GM18861 (cell line): Measurements from ENCODE around the gene AFG1L.
A peak's percentile ranks its signal among the peaks of the same experiment; 100 is the strongest.
"Not testable (repeated sequence)": the region's sequence is repeated elsewhere in the genome, so short reads cannot be mapped to it uniquely, and the experiment has no call there.

Source experiments
- ATAC-seq: cut with Tn5 transposase; IDR thresholded peaks from one replicate; pipeline ENCODE4 v1.9.1; 2021; ENCODE audit not compliant: unreplicated experiment

The AFG1L gene

DNA sequence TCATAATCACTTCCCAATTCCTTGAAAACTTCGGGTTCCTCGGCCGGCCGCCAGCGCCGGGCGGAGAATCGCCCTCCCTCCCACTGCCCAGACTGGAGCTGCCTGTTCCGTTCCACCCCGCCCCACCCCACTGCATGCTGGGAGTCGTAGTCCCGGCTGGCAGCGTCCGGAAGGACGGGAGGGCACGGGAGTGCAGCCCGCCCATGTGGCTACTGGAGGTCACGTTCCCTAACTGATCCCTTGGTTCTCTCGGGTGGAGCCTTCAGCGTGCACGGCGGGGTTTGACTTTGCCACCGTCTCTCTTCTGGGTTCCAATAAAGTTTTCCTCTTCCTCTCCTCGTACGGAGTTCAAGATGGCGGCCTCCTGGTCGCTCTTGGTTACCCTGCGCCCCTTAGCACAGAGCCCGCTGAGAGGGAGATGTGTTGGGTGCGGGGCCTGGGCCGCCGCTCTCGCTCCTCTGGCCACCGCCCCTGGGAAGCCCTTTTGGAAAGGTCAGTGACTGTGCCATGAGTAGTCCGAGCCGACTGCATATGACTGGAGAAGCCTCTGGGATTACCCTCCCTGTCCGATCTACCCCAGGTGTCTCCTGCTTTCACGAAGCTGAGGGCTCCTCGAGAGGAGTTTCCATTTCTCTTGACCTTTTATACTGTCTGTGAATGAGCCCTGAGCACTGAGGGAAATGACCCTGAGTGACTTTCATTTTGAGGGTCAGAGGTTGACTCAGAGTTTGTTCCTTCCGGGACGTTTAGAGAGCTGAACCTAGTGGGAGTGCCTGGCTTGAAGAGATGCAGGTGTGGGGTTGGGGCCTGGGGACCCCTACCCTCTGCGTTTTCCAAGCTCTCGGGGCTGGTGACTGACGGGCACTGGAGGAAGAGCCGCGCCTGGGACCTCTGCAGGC is at the start of gene AFG1L:
Gene AFG1L (plus strand): TSS at position 328 of the 899 bp plus-strand sequence. CDS start 26 bp downstream, at position 354.
- ATAC-seq, result peak; percentile 74

DNA sequence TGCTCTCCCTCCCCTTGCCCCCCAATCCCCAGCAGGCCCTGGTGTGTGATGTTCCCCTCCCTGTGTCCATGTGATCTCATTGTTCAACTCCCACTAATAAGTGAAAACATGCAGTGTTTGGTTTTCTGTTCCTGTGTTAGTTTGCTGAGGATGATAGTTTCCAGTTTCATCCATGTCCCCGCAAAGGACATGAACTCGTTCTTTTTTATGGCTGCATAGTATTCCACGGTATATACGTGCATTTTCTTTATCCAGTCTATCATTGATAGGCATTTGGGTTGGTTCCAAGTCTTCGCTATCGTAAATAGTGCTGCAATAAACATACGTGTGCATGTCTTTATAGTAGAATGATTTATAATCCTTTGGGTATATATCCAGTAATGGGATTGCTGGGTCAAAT is 49.8 kb upstream of the AFG1L start:
- ATAC-seq, result not testable (repeated sequence)

DNA sequence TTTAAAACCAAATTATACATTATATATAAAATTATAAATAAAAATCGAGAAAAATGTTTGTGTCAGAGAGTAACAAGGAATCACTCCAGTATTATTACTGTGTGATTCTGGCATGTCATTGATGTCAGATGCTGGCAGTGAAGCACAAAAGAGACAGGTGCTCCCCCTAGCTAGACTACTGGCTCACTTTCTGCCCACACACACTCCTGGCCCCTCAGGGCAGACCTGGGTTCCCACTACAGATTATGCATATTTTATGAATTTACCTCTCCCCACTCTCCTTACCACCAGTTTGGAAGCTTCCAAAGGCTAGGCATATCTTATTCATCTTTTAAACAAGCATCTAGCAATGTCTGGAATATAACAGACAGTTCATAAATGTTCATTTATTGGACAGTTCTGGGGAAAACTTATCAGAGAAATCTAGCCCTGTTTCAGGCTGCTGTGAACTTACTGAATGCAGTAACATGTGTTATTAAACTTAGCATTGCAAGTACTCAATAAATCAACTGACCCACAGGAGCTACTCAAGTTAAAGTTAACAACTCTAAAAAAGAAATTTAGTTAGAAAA is 46.8 kb upstream of the AFG1L start:
- no peak for ATAC-seq

DNA sequence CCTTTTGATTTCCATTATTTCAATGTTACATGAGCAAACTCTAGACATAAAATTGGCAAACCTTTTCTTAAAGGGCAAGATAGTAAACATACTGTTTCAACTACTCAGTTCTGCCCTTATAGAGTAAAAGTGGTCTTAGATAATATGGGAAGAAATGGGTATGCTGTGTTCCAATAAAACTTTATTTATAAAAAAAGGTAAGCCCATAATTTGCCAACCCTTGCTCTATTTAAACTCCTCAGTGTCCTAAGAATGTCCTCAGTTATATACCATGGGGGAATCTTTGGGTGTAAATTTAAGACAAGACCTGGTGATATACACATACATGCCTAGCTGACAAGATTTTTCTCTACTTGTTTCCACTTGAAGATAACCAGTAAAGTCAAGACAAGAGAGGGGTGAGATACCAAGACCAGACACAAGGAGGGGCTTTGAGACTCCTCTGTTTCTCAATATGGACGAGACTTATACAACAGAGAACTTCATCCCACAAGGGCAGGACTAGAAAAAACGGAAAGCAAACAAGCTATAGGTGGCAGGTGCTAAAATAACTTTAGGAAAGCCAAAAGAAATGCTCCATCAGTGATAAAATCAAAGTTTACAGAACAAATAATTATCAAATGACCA is 44.5 kb upstream of the AFG1L start:
- ATAC-seq, result no peak

DNA sequence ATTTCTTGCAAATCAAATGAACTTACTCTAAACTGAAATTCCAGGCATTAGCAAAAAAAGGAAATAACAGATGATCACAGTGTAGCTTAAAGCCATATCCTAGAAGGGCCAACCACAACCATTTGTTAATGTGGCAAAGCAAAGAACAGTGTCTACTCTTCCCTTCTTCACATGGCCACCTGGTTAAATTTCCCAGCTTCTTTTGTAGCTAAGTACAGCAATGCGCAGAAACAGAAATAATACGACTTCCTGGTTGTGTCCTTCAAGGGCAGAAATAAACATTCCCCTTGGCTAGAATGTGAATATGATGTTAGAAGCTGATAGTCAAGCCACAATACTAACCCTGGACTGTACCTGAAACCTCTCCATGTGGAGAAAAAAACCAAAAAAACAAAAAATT is 43.6 kb upstream of the AFG1L start:
- ATAC-seq, result no peak

DNA sequence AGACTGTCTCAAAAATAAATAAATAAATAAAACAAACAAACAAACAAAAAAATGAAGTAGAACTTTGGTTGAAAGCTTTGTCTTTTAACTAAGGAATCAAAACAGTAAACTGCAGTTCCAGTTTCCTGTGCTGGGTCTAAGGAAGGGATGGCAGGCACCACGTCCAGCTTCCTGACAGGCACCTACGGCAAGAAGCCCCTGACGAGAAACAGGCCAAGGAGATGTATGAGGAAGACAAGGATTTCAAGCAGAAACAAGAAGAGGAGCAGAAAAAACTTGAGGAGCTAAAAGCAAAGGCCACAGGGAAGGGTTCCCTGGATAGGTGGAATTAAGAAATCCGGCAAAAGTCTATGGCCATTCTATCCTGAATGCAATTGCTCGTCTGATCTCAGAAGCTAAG is 42.8 kb upstream of the AFG1L start:
- no peak for ATAC-seq

DNA sequence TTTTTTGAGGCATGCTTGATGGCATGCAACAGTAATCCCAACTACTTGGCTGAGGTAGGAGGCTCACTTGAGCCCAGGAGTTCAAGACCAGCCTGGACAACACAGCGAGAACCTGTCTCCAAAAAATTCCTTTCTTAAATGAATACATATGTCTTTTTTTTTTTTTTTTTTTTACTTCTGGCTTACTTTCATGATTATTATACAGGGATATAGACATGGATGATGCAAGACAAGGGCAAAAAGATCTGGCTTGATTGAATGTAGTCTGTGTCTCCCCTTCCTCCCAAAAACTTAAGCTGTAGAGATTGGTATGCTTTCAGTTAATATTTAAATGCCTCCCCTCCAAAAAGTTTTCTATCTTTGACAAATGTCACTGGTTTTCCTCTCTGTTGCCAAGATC is 41.6 kb upstream of the AFG1L start:
- ATAC-seq, result no peak

DNA sequence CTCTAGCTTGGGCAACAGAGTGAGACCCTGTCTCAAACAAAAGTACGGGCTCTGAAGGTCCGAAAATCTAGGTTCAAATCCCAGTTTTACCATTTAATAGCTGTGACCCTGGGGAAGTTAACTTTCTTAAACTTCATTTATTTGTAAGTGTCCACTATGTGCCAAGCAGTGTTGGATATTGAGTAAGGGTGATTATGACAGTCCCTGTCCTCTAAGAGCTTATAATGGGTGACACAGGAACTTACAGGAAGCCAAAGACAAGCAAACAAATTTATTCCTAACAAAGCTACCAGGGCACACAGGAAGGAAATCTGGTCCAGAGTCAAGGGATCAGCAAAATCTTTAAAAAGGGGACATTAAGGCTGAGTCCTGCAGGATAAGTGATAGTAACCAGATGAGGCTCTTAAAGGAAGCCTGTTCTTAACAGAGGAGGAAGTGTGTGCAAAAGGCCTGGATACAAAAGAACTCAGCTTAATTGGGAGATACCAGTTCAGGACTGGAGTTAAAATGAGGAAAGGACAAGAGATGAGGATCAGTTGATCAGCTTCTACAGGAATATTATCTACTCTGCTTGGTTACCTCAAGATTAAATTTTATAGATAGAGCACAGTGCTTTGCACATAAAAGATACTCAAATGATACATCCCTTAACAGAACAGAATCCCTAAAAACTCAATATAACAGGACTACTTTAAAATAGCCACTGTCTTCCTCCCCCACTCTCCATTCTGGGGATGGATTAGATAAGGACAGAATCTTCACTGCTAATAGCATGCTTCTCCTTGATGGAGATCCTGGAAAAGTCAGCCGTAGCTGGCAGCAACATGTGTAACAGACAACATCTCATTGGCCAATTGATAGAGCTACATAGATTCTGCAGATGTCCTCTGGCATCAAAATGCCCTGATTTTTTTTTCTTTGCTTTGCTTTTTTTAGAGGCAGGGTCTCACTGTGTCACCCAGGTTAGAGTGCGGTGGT is 40.1 kb upstream of the AFG1L start:
- ATAC-seq, result no peak

DNA sequence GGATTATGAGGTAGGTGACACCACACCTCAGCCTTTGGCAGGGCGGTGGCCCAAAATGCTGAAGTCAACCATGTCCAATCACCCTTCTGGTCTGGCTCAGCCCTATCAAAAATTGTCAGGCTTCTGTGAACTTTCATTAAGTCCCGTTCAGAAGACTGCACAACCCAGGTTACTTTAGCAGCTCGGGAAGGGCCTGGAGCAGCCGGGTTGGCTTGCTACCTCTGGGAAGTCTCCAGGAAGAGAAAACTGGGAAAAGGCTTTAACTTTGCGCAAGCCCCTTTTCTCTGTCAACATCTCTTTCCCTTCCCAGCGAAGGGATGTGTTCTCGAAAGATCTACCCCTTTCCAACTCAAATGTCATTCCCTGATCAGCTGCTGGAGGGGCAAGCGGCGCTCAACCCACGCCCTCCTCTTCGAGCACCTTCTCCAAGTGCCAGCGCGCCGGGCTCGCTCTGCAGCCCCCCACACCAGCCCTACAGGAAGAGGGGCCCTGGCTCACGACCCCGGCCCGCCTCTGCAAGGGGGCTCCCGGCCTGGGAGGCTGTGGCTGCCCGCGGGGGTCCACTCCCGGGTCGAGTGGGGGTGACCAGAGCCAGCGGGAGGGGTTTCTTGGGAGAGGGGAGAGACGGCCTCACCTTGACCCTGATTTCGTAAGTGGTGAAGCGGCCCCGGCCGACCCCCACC is 34.6 kb upstream of the AFG1L start:
- ATAC-seq, result no peak

DNA sequence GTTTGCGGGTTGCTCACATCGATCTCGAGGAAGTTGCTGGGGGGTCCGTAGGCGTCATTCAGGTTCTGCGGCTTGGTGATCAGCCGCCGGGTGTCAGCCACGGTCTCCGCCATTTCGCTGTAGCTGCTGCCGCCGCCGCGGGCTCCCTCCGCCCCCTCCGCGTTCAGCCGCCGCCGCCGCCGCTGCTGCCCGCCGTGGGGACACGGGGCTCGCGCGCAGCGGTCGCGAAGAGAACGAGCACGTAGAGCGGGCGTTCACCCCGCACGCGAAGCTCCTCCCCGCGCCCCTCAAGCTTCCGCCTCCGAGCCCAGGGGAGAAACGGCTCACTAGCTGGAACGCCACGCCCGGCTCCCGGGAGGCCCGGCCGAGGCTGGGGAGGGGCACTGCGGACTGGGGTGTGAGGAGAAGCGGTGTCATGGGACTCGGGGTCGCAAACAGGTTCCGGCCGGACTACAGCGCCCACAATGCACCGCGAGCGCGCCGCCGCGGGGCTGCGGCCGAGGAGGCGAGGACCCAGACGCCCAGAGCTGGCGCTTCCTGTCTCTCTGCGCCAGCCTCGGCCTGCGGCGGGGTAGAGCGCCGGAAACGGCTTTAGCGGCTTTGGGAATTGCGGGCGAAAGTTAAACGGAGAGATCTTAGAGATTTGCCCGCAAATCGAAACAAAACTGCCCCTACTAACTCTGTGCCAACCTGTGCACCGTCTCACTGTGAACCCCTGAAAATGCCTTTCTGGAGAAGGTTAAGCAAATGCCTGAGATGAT is 33.9 kb upstream of the AFG1L start, which contains the start of gene SNX3:
Gene SNX3 (minus strand): TSS at position 232 of the 761 bp plus-strand sequence. CDS start 119 bp downstream, at position 113.
- peak; percentile 78 for ATAC-seq

DNA sequence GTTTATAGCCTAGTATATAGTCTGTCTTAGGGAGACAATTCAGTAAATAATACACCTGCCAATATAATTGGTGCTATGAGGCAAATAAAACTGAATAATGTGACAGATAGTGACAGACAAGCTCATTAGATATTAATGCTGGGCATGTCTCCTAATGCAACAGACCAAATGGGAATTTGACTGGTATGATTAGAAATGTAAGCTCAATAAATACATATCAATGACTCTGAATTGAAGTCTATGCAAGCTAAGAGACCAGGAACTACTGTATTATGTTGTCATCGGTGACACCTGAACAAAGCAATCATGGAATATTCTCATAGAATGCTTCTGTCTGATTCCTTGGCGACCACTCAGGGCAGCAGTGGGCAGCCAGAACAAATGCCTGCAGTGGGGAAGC is 31.5 kb upstream of the AFG1L start:
- no peak for ATAC-seq

DNA sequence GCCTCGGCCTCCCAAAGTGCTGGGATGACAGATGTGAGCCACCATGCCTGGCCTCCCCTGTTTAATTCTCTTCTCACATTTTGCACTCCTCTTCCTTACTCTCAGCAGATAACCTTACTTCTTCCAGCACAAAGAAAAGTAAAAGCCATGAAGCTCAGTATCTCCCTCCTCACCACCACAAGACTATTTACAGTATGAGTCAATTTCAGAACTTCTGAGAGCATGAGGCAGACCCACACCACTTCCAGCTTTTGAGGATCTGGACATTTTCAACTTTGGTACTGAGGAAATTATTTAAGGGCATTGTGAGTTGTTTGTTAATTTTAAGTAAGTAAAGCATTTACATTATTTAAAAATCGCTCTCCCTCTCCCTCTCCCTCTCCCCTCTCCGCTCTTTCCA is 26.0 kb upstream of the AFG1L start:
- ATAC-seq, result no peak

DNA sequence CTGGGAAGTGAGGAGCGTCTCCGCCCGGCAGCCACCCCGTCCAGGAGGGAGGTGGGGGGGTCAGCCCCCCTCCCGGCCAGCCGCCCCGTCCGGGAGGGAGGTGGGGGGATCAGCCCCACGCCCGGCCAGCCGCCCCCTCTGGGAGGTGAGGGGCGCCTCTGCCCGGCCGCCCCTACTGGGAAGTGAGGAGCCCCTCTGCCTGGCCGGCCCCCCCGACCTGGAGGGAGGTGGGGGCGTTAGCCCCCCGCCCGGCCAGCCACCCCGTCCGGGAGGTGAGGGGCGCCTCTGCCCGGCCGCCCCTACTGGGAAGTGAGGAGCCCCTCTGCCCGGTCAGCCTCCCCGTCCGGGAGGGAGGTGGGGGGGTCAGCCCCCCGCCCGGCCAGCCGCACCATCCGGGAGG is 24.9 kb upstream of the AFG1L start:
- ATAC-seq, result not testable (repeated sequence)

DNA sequence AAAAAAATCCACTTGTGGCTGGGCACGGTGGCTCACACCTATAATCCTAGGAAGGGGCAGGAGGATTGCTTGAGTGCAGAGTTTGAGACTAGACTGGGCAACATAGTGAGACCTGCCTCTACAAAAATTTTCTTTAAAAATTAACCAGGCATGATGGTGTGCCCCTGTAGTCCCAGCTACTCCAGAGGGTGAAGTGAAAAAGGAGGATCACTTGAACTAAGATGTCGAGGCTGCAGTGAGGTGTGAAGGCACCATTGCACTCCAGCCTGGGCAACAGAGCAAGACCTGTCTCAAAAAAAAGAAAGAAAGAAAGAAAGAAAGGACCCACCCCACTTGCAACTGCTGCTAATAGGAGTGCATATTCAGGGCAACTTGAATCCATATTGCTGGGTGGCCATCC is 20.3 kb upstream of the AFG1L start:
- no peak for ATAC-seq

DNA sequence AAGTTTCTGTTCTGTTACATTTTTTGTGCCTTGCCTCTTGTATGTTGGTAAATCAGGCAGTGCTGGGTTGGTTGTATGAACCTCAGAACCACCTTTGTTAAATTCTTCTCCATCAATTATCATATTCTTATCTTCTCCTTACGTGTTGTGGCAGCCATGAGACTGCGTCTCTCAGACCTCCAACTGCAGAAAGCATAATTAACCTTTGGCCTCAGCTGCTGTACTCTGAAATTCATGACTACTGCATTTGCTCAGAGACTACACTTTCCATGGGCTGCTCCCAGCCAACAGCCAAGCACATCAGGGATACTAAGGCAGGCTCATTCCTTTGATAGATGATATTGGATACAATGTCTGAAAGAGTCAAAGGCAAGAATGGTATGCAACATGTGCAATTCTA is 18.9 kb upstream of the AFG1L start:
- ATAC-seq, result no peak

DNA sequence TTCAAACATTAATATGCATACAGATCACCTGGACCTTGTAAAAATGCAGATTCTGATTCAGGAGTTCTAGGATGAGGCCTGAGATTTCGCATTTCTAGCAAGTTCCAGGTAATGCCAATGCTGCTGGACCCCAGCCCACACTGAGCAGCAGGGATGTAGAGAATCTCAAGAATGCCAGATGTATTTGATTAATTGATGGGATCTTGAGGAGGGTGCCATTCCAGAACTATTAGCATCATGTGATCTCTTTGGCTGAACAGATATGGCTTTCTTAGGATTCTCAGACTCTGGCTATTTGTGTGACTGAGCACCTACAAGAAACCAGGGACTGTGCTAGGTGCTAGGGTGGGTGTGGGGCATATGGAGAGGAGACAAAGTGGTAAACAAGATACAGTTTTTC is 17.6 kb upstream of the AFG1L start:
- no peak for ATAC-seq

DNA sequence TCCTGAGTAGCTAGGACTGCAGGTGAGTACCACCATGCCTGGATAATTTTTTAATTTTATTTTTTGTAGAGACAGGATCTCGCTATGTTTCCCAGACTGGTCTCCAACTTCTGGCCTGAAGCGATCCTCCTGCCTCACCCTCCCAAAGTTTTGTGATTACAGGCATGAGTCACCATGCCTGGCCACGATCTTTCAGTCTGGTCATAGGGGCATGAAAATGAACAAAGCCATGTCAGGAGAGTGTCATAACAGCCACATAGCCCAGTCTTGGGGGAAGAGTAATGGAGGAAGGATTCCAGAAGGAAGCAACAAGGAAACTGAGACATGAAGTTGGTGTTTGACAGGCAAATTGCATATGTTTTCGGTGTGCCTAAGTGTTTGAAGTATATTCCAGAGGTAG is 17.0 kb upstream of the AFG1L start:
- ATAC-seq, result no peak

DNA sequence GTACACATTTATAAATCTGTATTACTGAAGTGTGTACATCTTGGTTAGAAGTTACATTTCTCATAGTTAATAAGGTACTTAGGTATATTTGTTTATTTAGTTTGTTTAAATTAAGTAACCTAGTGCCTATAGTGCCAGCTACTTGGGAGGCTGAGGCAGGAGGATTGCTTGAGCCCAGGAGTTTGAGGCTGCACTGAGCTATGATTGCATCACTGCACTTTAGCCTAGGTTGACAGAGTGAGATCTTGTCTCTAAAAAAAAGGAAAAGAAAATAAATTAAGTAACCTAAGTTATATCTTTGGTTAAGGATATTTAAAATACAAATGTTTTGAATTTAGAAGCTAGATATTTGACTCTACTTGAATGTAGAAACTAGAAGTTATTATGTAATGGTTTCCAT is 9.5 kb upstream of the AFG1L start:
- ATAC-seq, result no peak

DNA sequence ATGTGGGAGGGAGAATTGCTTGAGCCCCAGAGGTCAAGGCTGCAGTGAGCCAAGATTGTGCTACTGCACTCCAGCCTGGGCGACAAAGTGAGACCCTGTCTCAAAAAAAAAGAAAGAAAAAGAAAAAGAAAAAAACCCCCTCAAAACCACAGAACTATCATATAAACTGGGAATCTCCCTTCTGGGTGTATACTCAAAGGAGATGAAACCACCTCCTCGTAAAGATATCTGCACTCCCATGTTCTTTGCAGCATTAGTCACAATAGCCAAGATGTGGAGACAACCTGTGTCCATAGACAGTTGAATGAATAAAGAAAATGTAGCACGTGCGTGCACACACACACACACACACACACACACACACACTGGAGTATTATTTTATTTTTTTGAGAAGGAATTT is 8.5 kb upstream of the AFG1L start:
- no peak for ATAC-seq

DNA sequence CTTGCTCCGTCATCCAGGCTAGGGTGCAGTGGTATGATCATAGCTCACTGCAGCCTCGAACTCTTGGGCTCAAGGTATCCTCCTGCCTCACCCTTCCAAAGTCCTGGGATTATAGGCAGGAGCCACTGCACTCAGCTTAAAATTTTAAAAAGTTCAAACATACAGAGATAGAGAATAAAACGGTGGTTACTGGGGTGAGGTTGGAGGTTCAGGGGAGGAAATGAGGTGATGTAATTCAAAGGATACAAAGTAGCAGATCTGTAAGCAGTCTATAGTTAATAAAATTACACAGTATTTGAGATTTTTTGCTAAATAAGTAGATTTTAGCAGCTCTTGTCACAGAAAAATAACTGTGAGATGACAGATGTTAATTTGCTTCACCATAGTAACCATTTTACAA is 7.5 kb upstream of the AFG1L start:
- no peak for ATAC-seq
